DND-41 (cell line): ENCODE data around the gene RFX1.

Experiments
- ATAC-seq: fragments of 200-7000 bp; cut with Tn5 transposase; 3 replicates; pipeline ENCODE4 v1.9.1; 2021; ENCODE audit warnings: low read depth; ENCODE audit not compliant: insufficient read depth
- DNase-seq: peaks from one replicate; pipeline ENCODE4 v3.0.0-alpha.2; 2020
- H2AFZ ChIP-seq: 2 replicates; pipeline ENCODE4 v1.6.0; 2012; ENCODE audit warnings: low read depth, low read length
- H3K27ac ChIP-seq: 2 replicates; pipeline ENCODE4 v1.5.1; 2012; ENCODE audit warnings: low read length, inconsistent platforms
- H3K27me3 ChIP-seq: fragments of 200-600 bp; sonication (generic); 2 replicates; pipeline ENCODE4 v1.6.0; 2012; ENCODE audit warnings: low read length, mild to moderate bottlenecking, inconsistent platforms; ENCODE audit not compliant: insufficient read depth, poor library complexity
- H3K36me3 ChIP-seq: 2 replicates; pipeline ENCODE4 v1.5.1; 2012; ENCODE audit warnings: low read length, inconsistent platforms; ENCODE audit not compliant: insufficient read depth
- H3K4me1 ChIP-seq: 2 replicates; pipeline ENCODE4 v1.5.1; 2012; ENCODE audit warnings: mild to moderate bottlenecking, low read length; ENCODE audit not compliant: insufficient read depth
- H3K4me2 ChIP-seq: 2 replicates; pipeline ENCODE4 v1.6.0; 2012; ENCODE audit warnings: mild to moderate bottlenecking, moderate library complexity, low read length, inconsistent platforms; ENCODE audit not compliant: insufficient read depth
- H3K4me3 ChIP-seq, 2 experiments: fragments of 200-600 bp in 1 of 2; shearing (Covaris generic) in 1 of 2; 2 replicates each; pipeline ENCODE4 v1.5.1; 2012 to 2016; ENCODE audit warnings: inconsistent platforms in 2 of 2, low read length in 2 of 2, mild to moderate bottlenecking in 2 of 2, low read depth in 1 of 2, moderate library complexity in 1 of 2
- H3K79me2 ChIP-seq: 2 replicates; pipeline ENCODE4 v1.6.0; 2012; ENCODE audit warnings: low read length, inconsistent platforms; ENCODE audit not compliant: insufficient read depth
- H3K9ac ChIP-seq: 2 replicates; pipeline ENCODE4 v1.6.0; 2012; ENCODE audit warnings: low read depth, mild to moderate bottlenecking, inconsistent platforms, low read length, moderate library complexity
- H3K9me3 ChIP-seq: 2 replicates; pipeline ENCODE4 v1.5.1; 2012; ENCODE audit warnings: low read length, moderate library complexity, mild to moderate bottlenecking, inconsistent platforms; ENCODE audit not compliant: insufficient read depth, severe bottlenecking
- H4K20me1 ChIP-seq: 2 replicates; pipeline ENCODE4 v1.6.0; 2012; ENCODE audit warnings: low read length; ENCODE audit not compliant: insufficient read depth
- CTCF ChIP-seq: IDR thresholded peaks from 2 replicates; pipeline ENCODE4 v1.5.1; 2012; ENCODE audit warnings: borderline replicate concordance, low read length, moderate library complexity, mild to moderate bottlenecking; ENCODE audit not compliant: poor library complexity, severe bottlenecking; ENCODE audit errors: extremely low read depth
- EZH2 ChIP-seq: IDR thresholded peaks from 3 replicates; pipeline ENCODE4 v1.6.1; 2012; ENCODE audit warnings: borderline replicate concordance, low read depth, mild to moderate bottlenecking, moderate library complexity, low read length, inconsistent platforms; ENCODE audit not compliant: severe bottlenecking

Gene RFX1

GRCh38 chr19:14003251-14004055, 2.7 kb downstream of the RFX1 start:
- Histone ChIP-seq H3K9ac (no peak overlapping the region), H3K27me3 (no peaks in the 10 kb centered on the region)
- TF ChIP-seq EZH2, result no peak
- no peak for TF ChIP-seq CTCF

GRCh38 chr19:14002571-14003250, 3.4 kb downstream of the RFX1 start:
- no peaks in the 10 kb centered on the region for H4K20me1 ChIP-seq
- no peak overlapping the region for H3K9ac ChIP-seq
- peaks cover 53% of the 10 kb centered on the region for H3K79me2 ChIP-seq
- peaks cover 8% of the 10 kb centered on the region for H3K9me3 ChIP-seq
- no peaks in the 10 kb centered on the region for H3K27me3 ChIP-seq
- no peak overlapping the region for H3K4me3 ChIP-seq
- H3K36me3 ChIP-seq, result peaks cover 22% of the 10 kb centered on the region
- TF ChIP-seq CTCF (no peak), EZH2 (no peak)
- H3K4me1 ChIP-seq, result peaks cover 46% of the 10 kb centered on the region
- H3K27ac ChIP-seq, result peak overlapping the region; percentile 60
- H2AFZ ChIP-seq, result no peak overlapping the region
- ATAC-seq, result peak; percentile 47
- peak; percentile 74 for DNase-seq
- H3K4me2 ChIP-seq, result no peak overlapping the region

More at GRCh38 chr19:14003251-14004055, 2.7 kb downstream of the RFX1 start:
- H3K79me2 ChIP-seq, result peaks cover 45% of the 10 kb centered on the region
- peaks cover 8% of the 10 kb centered on the region for H3K9me3 ChIP-seq
- peak overlapping the region; percentile 60; the same call in 1 of the 2 replicates for H3K27ac ChIP-seq
- H3K4me2 ChIP-seq, result no peak overlapping the region
- no peak overlapping the region for H2AFZ ChIP-seq
- peaks cover 46% of the 10 kb centered on the region for H3K4me1 ChIP-seq
- DNase-seq, result no peak
- peaks cover 15% of the 10 kb centered on the region for H3K36me3 ChIP-seq
- no peak for ATAC-seq
- no peaks in the 10 kb centered on the region for H4K20me1 ChIP-seq
- no peak overlapping the region for H3K4me3 ChIP-seq

- Histone ChIP-seq H3K4me3 (no peak overlapping the region), H3K9me3 (peaks cover 8% of the 10 kb centered on the region), H3K27ac (peak overlapping the region; percentile 43; the same call in 1 of the 2 replicates), H3K79me2 (peaks cover 63% of the 10 kb centered on the region), H3K36me3 (peaks cover 31% of the 10 kb centered on the region), H2AFZ (no peak overlapping the region), H3K4me1 (peaks cover 38% of the 10 kb centered on the region), H3K4me2 (no peak overlapping the region), H3K27me3 (no peaks in the 10 kb centered on the region), H4K20me1 (0 out of 2 replicates have a peak, but pooled peaks cover 5% of the 10 kb centered on the region), H3K9ac (no peak overlapping the region)
- ATAC-seq (no peak), DNase-seq (no peak)
- TF ChIP-seq EZH2 (no peak), CTCF (no peak)
Measured at GRCh38 chr19:14000691-14001375, 5.3 kb downstream of the RFX1 start.
